ENCODE results near the gene RHBDF2. TPM values are rescaled to one million over a fixed set of nuclear protein-coding genes. Genes with fewer than 3 reads are reported as not detected.

RHBDF2 gene
- total and polyA plus RNA-seq, 2 donors (not counting 3 experiments of a cell fraction or from before 2014, with no cell fraction given): 25.5 to 38.5 TPM

DNA sequence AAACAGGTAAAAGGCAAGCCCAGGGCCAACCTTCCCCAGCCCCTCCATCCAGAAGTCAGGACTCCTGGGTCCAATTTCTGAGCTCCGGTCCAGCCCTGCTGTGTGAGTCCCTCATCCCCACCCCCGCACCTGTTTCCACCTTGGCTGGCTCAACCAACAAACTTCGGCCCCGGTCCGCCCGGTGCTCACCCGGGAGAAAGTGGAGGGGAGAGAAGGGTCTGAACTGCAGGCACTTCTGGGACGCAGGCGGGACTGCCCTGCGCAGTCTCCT lies 541 bp downstream of the RHBDF2 start:
- peak overlapping the region; percentile 69 for H3K9ac ChIP-seq (replicated peaks; ENCODE audit: extremely low read depth, insufficient read depth, low read length)
- H2AFZ ChIP-seq (ENCODE audit: low read depth, low read length): no peak overlapping the region
- H3K4me2 ChIP-seq (ENCODE audit: insufficient read depth, low read length): peak overlapping the region; percentile 68
- intact Hi-C loops (cut with micrococcal nuclease): loop anchor here (1.0 to 10.0 kb wide), 3 partner anchors 7 to 186 kb away; no protein-coding TSS in a partner anchor
- FAIRE-seq: no peak
- DNase-seq (ENCODE audit: low read depth, low spot score): no peak
- no peaks in the 10 kb centered on the region for H4K20me1 ChIP-seq (replicated peaks; ENCODE audit: control insufficient read depth, extremely low read depth, insufficient read depth, low read length)
- TSS peak; percentile 9 for BruUV-seq (replicated peaks)
- H3K9me1 ChIP-seq (replicated peaks; ENCODE audit: control insufficient read depth, extremely low read depth, insufficient read depth, low read length): no peaks in the 10 kb centered on the region
- no peaks in the 10 kb centered on the region for H3K27me3 ChIP-seq (ENCODE audit: control insufficient read depth in 2 of 2, insufficient read depth in 2 of 2, low read length in 2 of 2)
- ChIA-PET CTCF (interaction anchor here (1.3 to 2.4 kb wide), 2 partner anchors 8 to 116 kb away, joined by 3 to 9 read pairs; partner anchors contain the start of gene SPHK1), POLR2A (no interaction called here)
- no peaks in the 10 kb centered on the region for H3K36me3 ChIP-seq (ENCODE audit: control insufficient read depth in 2 of 2, extremely low read depth in 1 of 2, insufficient read depth in 2 of 2, low read length in 2 of 2)
- peak overlapping the region; percentile 58 for H3K27ac ChIP-seq (ENCODE audit: insufficient read depth, low read depth, low read length)
- peak overlapping the region; percentile 38 to 72 (median 56) for H3K4me3 ChIP-seq (replicated peaks in 1 of 3; ENCODE audit: insufficient read depth in 1 of 3, low read depth in 1 of 3, low read length in 3 of 3)
- TF ChIP-seq, protein P1, sequence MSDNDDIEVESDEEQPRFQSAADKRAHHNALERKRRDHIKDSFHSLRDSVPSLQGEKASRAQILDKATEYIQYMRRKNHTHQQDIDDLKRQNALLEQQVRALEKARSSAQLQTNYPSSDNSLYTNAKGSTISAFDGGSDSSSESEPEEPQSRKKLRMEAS (IDR thresholded peaks at IDR 0.05; ENCODE audit: insufficient read depth, insufficient read length): no peak
- TF ChIP-seq MYC (IDR thresholded peaks at IDR 0.05; ENCODE audit: low read depth, low read length) (no peak), FOS (IDR thresholded peaks at IDR 0.05; ENCODE audit: borderline replicate concordance, insufficient read depth, low read length) (no peak), GATA2 (IDR thresholded peaks at IDR 0.05; ENCODE audit: insufficient read depth, insufficient read length, low read depth, low read length) (no peak), POLR2A (IDR thresholded peaks at IDR 0.05; ENCODE audit: low read depth, low read length) (no peak), JUN (IDR thresholded peaks at IDR 0.05; ENCODE audit: borderline replicate concordance, insufficient read depth, insufficient read length, low read depth) (no peak), EZH2 (IDR thresholded peaks at IDR 0.05; ENCODE audit: borderline replicate concordance, low read depth, low read length, severe bottlenecking) (no peak), POLR2AphosphoS5 (IDR thresholded peaks at IDR 0.05; ENCODE audit: insufficient read depth, low read depth, low read length) (no peak)
- TF ChIP-seq, protein P2, sequence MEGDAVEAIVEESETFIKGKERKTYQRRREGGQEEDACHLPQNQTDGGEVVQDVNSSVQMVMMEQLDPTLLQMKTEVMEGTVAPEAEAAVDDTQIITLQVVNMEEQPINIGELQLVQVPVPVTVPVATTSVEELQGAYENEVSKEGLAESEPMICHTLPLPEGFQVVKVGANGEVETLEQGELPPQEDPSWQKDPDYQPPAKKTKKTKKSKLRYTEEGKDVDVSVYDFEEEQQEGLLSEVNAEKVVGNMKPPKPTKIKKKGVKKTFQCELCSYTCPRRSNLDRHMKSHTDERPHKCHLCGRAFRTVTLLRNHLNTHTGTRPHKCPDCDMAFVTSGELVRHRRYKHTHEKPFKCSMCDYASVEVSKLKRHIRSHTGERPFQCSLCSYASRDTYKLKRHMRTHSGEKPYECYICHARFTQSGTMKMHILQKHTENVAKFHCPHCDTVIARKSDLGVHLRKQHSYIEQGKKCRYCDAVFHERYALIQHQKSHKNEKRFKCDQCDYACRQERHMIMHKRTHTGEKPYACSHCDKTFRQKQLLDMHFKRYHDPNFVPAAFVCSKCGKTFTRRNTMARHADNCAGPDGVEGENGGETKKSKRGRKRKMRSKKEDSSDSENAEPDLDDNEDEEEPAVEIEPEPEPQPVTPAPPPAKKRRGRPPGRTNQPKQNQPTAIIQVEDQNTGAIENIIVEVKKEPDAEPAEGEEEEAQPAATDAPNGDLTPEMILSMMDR (IDR thresholded peaks at IDR 0.05; ENCODE audit: extremely low read depth in 1 of 2, insufficient read depth in 1 of 2, low read depth in 1 of 2, low read length in 2 of 2): no peak
- peaks cover 36% of the 10 kb centered on the region for H3K4me1 ChIP-seq (ENCODE audit: control insufficient read depth, extremely low read depth, insufficient read depth, low read length)
- H3K9me3 ChIP-seq (replicated peaks; ENCODE audit: control insufficient read depth, insufficient read depth, low read length): no peaks in the 10 kb centered on the region
- peaks cover 19% of the 10 kb centered on the region for H3K79me2 ChIP-seq (ENCODE audit: control insufficient read depth, insufficient read depth, low read length)
- dilution Hi-C loops (cut with MboI; ENCODE audit: extremely low pct_ligation_motif_present, low sequenced_read_pairs): no loop called here
